GM18861 (cell line): ENCODE measurements around the gene TFE3.

Source experiments
- ATAC-seq: cut with Tn5 transposase; IDR thresholded peaks from one replicate; pipeline ENCODE4 v1.9.1; 2021; ENCODE audit not compliant: unreplicated experiment

Gene TFE3, protein sequence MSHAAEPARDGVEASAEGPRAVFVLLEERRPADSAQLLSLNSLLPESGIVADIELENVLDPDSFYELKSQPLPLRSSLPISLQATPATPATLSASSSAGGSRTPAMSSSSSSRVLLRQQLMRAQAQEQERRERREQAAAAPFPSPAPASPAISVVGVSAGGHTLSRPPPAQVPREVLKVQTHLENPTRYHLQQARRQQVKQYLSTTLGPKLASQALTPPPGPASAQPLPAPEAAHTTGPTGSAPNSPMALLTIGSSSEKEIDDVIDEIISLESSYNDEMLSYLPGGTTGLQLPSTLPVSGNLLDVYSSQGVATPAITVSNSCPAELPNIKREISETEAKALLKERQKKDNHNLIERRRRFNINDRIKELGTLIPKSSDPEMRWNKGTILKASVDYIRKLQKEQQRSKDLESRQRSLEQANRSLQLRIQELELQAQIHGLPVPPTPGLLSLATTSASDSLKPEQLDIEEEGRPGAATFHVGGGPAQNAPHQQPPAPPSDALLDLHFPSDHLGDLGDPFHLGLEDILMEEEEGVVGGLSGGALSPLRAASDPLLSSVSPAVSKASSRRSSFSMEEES

DNA sequence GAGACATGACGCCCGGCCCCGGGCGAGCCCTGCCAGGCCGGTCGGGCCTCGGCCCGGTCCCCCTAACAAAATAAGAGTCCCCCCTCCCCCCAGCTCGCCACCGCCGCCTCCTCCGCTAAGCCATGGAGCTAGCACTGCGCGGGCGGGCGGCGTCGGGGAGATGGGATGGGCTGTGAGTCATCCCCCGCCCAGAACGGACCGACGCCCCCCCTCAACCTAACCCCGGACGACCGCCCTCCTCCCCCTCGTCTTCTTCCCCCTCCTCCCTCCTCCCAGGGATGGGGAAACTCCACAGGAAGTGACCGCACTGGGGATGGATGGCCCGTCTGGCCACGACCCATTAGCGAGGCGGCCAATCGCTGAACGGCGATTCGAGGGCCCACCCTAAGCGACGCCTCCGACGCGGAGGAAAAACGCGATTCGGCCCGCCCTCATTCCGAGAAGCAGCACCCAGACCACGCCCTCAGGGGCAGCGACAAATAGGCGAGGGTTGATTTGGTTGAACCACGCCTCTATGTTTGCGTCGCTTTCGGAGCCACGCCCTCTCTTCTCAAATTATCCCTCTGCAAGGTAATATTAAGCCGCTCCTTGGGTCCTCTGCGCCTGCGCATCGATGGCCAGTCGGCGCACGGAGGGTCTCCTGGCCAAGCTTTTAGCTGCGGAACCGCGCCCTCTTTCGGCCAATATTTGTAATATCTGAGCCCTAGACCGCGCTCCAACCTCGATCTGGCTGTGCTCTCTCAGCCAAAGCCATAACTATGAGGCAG, at the start of gene TFE3:
Gene TFE3 (minus strand): TSS at position 138 of the 767 bp plus-strand sequence. CDS start 131 bp downstream, at position 7.
- ATAC-seq: peak; percentile 87

DNA sequence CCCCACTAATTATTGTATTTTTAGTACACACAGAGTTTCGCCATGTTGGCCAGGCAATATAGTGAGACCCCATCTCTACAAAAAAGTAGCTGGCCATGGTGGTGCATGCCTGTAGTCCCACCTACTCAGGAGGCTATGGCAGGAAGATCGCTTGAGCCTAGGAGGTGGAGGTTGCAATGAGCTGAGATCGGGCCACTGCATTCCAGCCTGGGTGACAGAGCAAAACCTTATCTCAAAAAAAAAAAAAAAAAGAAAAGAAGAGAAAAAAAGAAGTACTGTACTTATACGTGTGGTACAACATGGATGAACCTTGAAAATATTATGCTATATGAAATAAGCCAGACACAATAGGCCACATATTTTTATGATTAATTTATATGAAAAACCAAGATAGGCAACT, 46.4 kb upstream of the TFE3 start:
- ATAC-seq: no peak

DNA sequence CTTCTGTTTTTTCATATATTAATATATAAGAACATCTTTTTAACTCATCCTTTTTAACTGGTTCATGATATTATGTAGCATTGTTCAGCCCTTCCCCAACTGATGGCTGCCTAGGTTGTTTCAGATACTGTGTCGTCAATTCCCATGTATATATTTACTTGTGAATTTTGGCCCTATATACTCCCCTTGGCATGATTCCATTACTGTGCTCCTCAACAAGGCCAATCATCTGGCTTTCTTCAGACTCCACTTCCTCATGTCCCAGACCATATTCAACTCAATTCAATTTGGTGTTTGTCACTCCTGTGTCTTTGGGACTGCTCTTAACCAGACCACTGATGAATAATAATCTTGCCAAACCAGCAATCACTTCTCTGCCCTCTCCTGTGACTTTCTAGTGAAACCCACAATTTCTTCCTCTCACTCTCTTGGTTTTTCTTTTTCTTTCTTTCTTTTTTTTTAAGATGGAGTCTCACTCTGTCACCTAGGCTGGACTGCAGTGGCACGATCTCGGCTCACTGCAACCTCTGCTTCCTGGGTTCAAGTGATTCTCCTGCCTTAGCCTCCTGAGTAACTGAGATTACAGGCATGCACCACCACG, 39.2 kb upstream of the TFE3 start:
- ATAC-seq: no peak

DNA sequence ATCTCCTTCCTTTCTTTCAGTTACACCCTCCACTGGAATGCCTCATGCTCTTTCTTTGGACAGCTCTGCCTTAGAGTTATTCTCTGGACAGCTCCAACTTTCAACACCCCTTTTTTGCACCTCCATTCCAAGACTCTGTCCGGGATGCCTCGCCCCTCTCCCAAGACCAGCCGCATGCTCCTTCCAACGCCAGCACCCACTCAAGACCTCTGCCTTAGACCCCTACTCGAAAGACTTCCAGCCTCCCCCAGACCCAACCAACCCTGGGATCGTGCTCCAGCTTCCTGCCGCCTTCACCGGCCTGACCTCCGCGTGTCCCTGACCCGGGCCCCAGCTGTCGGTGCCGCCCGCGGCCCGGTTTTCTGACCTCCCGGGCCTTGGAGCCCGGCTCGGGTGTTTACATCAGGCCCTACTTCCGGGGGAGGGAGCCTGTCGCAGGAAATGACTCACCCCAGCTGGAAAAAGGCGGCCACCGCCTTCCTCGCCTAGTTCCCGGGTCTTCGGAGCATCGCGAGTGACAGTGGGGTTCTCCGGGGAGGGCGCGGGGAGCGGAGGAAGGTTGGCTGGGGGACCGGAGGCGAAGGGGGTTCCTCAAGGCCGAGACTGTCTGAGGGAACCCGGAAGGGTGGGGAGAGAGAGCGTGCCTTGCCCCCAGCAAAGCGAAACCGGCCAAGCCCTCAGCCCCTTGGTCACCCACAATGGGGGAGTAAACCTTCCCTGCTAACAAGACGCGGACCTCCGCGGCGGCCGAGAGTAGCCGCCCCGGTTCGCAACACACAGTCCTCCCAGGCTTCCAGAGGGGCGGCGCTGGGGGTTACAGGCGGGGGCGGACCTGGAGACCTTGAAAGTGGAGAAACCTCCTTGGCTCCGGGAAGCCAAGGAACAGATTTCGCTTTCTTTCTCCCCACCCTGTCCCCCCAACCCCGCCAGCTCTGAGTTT, 36.6 kb upstream of the TFE3 start, which contains the start of gene WDR45:
Gene WDR45 (minus strand): TSS at position 399 of the 940 bp plus-strand sequence. CDS start 1,792 bp downstream, outside the sequence.
- ATAC-seq: no peak

DNA sequence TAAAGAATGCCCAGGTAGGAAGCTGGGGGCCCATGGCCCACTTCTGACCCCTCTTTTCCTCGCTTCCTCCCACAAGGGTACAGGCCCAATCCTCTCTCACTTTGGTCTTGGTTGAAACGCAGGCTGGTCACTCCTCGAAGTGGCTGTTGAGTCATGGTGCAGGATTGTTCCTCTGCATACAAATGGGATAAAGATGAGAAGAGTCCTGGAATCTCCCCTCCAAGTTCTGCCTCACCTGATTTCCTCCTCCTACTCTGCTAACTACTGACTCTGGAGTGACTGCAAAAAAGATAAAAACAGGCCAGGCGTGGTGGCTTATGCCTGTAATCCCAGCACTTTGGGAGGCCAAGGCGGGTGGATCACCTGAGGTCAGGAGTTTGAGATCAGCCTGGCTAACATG, 34.8 kb upstream of the TFE3 start:
- no peak for ATAC-seq

DNA sequence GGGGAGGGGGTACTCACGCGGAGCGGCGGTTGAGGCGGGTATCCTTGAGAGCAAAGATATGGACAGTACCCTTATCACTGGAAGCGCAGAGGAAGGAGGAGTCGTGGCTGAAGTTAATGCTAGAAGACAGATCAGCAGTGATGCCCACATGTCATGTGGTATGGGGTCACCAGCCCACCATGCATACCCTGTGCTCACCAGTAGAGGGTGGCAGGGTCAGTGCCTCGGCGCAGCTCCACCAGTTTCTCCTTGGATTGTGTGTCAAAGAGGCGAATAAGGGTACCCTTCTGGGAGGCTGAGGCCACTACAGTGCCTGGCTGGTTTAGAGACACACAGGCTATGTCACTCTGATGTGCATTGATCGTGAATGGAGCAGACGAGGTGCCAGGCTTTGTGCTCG, 32.2 kb upstream of the TFE3 start:
- no peak for ATAC-seq

DNA sequence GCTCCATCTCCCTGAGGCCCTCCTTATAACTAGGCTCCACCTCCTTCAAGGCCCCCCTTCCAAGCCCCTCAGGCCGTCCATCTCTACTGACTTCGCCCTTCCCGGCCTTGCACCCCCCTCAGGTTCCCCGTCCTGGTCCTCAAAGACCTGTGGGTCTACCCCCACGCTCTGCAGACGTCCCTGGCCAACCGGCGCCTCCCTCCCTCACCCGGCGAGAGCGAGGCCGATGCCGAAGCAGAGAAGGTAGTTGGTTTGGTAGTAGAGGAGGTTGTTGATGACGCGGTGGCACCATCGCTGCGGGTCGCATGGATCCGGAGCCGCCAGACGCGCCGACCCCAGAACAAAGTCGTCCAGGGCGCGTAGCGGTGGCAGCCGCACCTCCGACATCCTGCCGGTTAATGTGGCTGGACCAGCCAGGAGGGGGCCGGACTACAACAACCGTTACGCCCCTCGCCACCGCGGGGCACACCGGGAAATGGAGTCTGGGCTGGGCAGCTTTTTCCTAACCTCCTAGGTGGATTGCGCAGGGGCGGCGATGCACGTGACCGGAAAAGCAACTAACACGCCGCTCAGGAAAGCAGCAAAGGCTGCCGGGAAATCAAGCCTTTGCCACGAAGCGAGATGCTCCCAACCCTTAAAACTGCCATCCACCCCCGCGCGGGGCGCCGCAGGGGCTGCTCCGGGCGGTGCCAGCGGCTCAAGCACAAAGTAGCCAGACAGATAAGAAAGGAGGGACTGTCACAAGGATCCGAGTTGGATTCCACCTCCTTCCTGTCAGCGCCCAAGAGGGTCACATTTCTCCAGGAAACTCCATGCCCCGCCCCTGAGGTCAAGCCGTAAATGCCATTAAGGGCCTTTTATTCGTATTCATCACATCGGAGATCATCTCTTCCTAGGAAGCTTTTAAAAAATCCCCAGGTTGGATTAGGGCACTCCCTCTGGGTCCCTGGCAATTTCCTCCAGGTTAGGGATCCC, 30.7 kb upstream of the TFE3 start, which contains the start of gene PRAF2:
Gene PRAF2 (minus strand): TSS at position 402 of the 975 bp plus-strand sequence. CDS start 15 bp downstream, at position 387.
- ATAC-seq: peak; percentile 60

DNA sequence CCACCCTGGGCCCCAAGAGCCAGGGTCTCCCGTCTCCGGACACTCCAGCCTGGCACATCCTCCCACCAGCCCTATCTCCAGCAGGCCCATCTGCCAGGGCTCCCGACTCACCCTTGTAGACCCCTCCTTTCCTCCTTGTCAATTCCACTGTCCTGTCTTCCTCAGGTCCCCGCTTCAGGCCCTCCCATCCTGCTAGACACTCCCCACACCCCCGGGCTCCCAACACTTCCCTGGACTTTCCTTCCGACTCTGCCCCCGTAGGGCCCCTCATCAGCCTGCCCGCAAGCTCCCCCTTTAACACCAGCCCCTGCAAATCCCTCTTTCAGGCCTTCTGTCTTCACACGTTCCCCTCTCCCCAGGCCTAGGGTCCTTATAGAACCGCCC, 29.5 kb upstream of the TFE3 start:
- ATAC-seq: no peak

DNA sequence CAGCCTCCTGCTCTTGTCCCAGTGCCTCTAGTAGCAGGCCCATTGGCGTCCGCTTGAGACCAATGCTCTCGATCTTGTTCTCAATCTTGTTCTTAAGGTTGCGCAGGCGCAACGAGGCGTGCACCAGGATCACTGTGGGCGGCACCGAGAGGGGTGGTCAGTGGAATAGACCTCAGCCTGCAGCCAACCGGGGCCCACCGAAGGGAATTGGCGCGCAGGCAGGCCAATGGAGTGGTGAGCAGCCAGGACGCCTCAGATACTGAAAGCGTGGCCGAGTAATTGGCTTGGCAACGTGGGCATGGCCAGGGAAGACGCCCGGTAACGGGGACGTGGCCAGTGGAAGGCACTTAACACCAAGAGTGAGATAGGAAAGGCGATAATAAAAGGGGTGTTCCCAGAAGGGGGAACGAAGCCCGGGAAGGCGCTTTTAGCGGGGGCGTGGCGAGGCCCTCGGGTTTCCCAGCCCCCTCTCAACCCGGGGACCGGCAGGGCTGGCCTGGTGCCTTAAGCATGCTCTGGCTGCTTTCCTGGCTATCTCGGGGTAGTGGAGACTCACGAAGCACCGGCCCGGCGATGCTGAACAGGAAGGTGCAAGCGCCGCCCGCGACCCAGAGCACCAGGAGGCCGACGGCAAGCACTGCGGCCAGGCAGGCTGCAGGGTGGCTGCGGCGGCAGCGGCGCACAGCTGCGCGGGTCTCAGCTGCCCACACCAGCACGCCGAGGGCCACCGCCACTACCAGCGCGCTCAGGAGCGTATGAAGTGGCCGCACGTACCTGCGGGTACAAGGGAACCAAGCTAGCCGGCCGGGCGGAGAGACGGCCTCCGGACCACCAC, 28.9 kb upstream of the TFE3 start:
- no peak for ATAC-seq

DNA sequence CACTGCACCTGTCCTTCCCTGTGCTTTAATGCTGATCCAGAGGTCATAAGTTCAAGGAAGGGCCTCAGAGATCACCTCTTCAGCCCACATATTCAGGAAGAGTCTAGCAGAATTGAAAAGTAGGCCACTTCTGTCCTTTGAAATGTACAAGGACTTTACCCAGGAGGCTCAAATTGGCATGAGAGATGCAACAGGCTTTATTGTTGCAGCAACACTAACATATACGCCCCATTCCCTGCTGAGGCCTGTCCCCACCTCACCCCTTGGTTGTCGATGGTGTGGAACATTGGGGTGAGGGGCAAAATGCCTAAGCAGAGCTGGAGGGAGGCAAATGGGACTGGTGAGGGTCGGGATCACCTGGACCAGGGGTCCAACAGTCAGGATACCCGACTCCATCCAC, 27.8 kb upstream of the TFE3 start:
- no peak for ATAC-seq

DNA sequence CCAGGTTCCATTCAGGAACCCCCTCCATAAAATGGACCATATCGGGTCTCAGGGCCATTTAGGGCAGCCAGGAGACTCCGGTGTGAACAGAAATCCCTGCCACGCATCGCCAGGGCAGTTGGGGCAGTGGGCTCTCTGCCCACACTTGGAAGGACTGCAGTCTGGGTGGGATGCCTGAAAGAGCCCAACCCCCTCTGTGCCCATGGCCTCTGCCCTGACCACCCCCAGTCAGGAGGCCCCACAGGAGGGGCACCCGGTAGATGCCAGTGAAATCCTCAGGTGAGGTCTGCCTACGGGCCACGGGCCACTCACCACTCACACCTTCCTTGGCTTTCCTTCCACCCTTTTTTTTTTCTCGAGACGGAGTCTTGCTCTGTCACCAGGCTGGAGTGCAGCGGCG, 25.9 kb upstream of the TFE3 start:
- ATAC-seq: no peak

DNA sequence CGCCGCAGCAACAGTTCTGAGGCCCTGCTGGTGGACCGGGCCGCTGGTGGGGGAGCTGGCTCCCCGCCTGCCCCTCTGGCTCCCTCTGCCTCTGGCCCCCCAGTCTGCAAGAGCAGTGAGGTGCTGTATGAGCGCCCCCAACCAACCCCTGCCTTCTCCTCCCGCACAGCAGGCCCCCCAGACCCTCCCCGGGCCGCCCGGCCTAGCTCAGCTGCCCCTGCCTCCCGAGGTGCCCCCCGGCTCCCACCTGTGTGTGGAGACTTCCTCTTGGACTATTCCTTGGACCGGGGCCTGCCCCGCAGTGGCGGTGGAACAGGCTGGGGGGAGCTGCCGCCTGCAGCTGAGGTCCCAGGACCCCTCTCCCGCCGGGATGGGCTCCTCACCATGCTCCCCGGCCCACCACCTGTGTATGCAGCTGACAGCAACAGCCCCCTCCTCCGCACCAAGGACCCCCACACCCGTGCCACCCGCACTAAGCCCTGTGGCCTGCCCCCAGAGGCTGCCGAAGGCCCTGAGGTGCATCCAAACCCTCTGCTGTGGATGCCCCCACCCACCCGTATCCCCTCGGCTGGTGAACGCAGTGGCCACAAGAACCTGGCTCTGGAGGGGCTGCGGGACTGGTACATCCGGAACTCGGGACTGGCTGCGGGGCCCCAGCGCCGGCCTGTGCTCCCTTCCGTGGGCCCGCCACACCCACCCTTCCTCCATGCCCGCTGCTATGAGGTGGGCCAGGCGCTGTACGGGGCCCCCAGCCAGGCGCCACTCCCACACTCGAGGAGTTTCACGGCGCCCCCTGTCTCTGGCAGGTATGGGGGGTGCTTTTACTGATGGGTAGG, 24.3 kb upstream of the TFE3 start:
- no peak for ATAC-seq

DNA sequence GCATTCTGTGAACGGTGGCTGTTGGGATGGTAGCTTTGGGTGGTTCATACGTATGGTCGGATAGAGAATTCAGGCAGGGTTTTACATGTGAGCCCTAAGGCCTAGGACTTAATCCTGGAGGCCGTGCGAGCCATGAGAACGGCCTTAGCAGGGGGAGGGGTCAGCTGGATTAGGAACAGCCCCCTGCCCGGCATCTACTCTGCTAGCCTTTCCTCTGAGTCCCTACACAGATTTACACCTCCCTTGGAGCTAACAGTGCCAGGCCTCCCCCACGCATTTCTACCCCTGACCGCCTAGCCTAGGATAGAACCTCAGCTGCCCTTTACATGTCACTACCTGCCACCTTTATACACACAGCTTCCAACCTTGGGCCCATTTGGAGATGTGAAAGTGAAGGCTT, 23.5 kb upstream of the TFE3 start:
- ATAC-seq: no peak

DNA sequence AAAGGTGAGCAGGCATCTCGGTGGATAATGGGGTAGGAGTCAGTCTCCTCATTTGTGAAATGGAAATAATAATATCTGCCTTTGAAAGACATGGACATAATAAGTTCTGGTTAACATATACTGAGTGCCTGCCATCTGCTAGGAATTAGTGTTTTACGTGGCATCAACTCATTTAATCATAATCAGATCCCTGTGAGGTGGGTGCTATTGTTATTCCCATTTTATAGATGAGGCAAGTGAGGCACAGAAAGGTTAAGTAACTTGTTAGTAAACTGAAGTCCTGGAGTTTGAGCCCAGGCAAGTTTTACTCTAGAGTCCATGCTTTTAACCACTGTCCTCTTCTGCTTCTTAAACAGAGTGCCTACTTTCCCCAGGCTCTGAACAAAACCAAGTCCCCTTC, 23.1 kb upstream of the TFE3 start:
- no peak for ATAC-seq

DNA sequence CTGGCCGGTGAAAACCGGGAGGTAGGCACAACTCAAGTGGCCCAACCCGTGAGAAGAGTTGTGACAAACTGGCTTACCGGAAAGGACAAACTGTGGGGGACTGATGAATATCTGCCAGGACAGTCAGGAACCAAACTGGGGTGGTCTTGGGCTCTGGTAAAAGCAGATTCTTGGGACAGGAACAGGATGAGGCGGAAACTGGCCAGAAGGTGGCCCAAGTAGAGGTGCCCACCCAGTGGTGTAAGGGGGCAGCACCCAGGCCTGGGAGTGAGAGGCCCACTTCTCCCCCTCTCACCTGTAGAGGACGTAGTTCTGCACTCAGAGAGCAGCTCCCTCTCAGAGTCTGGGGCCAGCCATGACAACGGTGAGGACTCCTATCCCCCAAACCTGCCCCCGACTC, 21.6 kb upstream of the TFE3 start:
- no peak for ATAC-seq

DNA sequence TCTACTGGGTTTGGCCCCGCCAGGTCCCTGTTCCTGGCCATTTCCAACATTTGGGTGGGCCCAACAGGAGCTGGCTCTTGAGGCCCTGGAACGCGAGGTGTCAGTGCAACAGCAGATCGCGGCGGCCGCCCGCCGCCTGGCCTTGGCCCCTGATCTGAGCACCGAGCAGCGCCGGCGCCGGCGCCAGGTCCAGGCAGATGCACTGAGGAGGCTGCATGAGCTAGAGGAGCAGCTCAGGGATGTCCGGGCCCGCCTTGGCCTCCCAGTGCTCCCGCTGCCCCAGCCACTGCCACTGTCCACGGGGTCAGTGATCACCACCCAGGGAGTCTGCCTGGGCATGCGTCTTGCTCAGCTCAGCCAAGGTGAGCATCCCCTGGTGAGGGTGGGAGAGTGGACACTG, 21.1 kb upstream of the TFE3 start:
- no peak for ATAC-seq

DNA sequence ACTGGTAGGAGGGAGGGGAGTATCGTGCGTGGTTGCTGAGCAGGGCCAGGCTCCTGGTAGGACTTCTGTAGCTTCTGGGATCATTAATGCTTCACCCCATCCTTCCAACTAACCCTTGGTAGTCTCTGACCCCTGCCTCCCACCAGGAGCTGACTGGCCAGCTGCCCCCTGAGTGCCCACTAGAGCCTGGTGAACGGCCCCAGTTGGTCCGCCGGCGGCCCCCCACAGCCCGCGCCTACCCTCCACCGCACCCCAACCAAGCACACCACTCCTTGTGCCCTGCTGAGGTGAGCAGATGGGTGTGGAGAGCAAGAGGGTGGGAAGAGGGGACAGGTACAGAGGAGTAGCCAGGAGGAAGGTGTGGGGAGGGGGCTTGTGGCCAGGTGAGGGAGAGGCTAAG, 20.6 kb upstream of the TFE3 start:
- ATAC-seq: no peak
